MM.1S (cell line): ENCODE measurements around the gene CDC42.

Experiments
- DNase-seq: peaks from one replicate; pipeline ENCODE4 v3.0.0-alpha.2; 2015
- H2AFZ ChIP-seq: fragments of 300-600 bp; sonication (generic); 2 replicates; pipeline ENCODE4 v1.6.0; 2016; ENCODE audit warnings: antibody characterized with exemption, low read length
- H3F3A ChIP-seq: fragments of 300-600 bp; sonication (generic); 2 replicates; pipeline ENCODE4 v1.6.1; 2016; ENCODE audit warnings: mild to moderate bottlenecking, antibody characterized with exemption, low read length, moderate library complexity, mixed read lengths; ENCODE audit not compliant: insufficient read depth
- H3K27ac ChIP-seq: fragments of 300-600 bp; sonication (generic); 2 replicates; pipeline ENCODE4 v1.5.1; 2016; ENCODE audit warnings: mild to moderate bottlenecking, low read length
- H3K27me3 ChIP-seq: fragments of 300-600 bp; sonication (generic); replicated peaks from 2 replicates; pipeline ENCODE4 v1.6.0; 2016; ENCODE audit warnings: low read length; ENCODE audit not compliant: insufficient read depth
- H3K36me3 ChIP-seq: fragments of 300-600 bp; sonication (generic); replicated peaks from 2 replicates; pipeline ENCODE4 v1.6.1; 2016; ENCODE audit warnings: mild to moderate bottlenecking, low read length, mixed read lengths; ENCODE audit not compliant: insufficient read depth
- H3K4me1 ChIP-seq: fragments of 300-600 bp; sonication (generic); 2 replicates; pipeline ENCODE4 v1.6.1; 2016; ENCODE audit warnings: low read length, mixed read lengths
- H3K4me2 ChIP-seq: fragments of 300-600 bp; sonication (generic); 2 replicates; pipeline ENCODE4 v1.6.0; 2016; ENCODE audit warnings: low read depth, low read length
- H3K4me3 ChIP-seq: fragments of 300-600 bp; sonication (generic); 2 replicates; pipeline ENCODE4 v1.5.1; 2016; ENCODE audit warnings: low read length, mixed read lengths
- H3K79me2 ChIP-seq: fragments of 300-600 bp; sonication (generic); 2 replicates; pipeline ENCODE4 v1.6.1; 2016; ENCODE audit warnings: mixed run types, low read length, mixed read lengths
- H3K9ac ChIP-seq: fragments of 300-600 bp; sonication (generic); 2 replicates; pipeline ENCODE4 v1.6.1; 2016; ENCODE audit warnings: low read length, mixed read lengths
- H3K9me2 ChIP-seq: fragments of 300-600 bp; sonication (generic); replicated peaks from 2 replicates; pipeline ENCODE4 v1.6.1; 2016; ENCODE audit warnings: mild to moderate bottlenecking, low read length, mixed read lengths; ENCODE audit not compliant: insufficient read depth
- H3K9me3 ChIP-seq: fragments of 300-600 bp; sonication (generic); replicated peaks from 2 replicates; pipeline ENCODE4 v1.6.1; 2016; ENCODE audit warnings: mild to moderate bottlenecking, low read length, mixed read lengths; ENCODE audit not compliant: insufficient read depth
- H4K20me1 ChIP-seq: fragments of 300-600 bp; sonication (generic); 2 replicates; pipeline ENCODE4 v1.6.1; 2016; ENCODE audit warnings: mild to moderate bottlenecking, low read length, moderate library complexity, mixed read lengths; ENCODE audit not compliant: insufficient read depth
- CTCF ChIP-seq: fragments of 300-600 bp; sonication (generic); IDR thresholded peaks from 2 replicates; pipeline ENCODE4 v1.5.1; 2016; ENCODE audit warnings: antibody characterized with exemption, low read length, mixed read lengths
- EZH2 ChIP-seq: fragments of 300-600 bp; sonication (generic); optimal IDR thresholded peaks from 2 replicates; pipeline ENCODE3; 2017; ENCODE audit warnings: low read depth, mild to moderate bottlenecking, antibody characterized with exemption, low read length, mixed read lengths
- EZH2phosphoT487 ChIP-seq: fragments of 300-600 bp; sonication (generic); IDR thresholded peaks from 2 replicates; pipeline ENCODE4 v1.6.1; 2018; ENCODE audit warnings: antibody characterized with exemption, low read length

The CDC42 gene

GRCh38 chr1:22139066-22139594, 86.6 kb downstream of the CDC42 start:
- DNase-seq = no peak
- Histone ChIP-seq H3K9ac (no peak overlapping the region), H3K9me2 (no peaks in the 10 kb centered on the region), H3K27ac (no peak overlapping the region), H4K20me1 (no peaks in the 10 kb centered on the region), H3K4me2 (no peak overlapping the region), H3F3A (no peaks in the 10 kb centered on the region), H3K4me1 (no peaks in the 10 kb centered on the region), H3K27me3 (peaks cover 43% of the 10 kb centered on the region), H3K36me3 (no peaks in the 10 kb centered on the region), H3K9me3 (no peaks in the 10 kb centered on the region), H3K4me3 (no peak overlapping the region), H3K79me2 (no peaks in the 10 kb centered on the region), H2AFZ (no peak overlapping the region)
- TF ChIP-seq EZH2 = no peak
- TF ChIP-seq CTCF = no peak

GRCh38 chr1:22139817-22140216, 87.3 kb downstream of the CDC42 start:
- Histone ChIP-seq H3K9me3 (no peaks in the 10 kb centered on the region), H3K27me3 (peaks cover 47% of the 10 kb centered on the region), H3K4me2 (no peak overlapping the region), H3K4me3 (no peak overlapping the region), H3K79me2 (no peaks in the 10 kb centered on the region), H3F3A (no peaks in the 10 kb centered on the region), H3K36me3 (no peaks in the 10 kb centered on the region), H3K9me2 (no peaks in the 10 kb centered on the region), H3K27ac (no peak overlapping the region), H3K4me1 (no peaks in the 10 kb centered on the region), H3K9ac (no peak overlapping the region), H4K20me1 (no peaks in the 10 kb centered on the region), H2AFZ (no peak overlapping the region)
- DNase-seq = no peak
- TF ChIP-seq EZH2 (no peak), CTCF (no peak), EZH2phosphoT487 (no peak)
